K562 (cell line): ENCODE results near the gene SRCAP. TPM values are rescaled to one million over a fixed set of nuclear protein-coding genes. Genes with fewer than 3 reads are reported as not detected.
A peak's percentile ranks its signal among the peaks of the same experiment; 100 is the strongest.

Experiments
- CEBPG ChIP-seq, 3 experiments: fragments of 200-800 bp in 1 of 3; sonication (Bioruptor generic) in 1 of 3; sonication (generic) in 1 of 3; formaldehyde crosslinking in 1 of 3; IDR thresholded peaks in 2 of 3; conservative IDR thresholded peaks in 1 of 3; 2 replicates each; pipeline versions ENCODE4 v1.6.1 to v1.8.0; 2016 to 2022; ENCODE audit warnings: missing compliant biosample characterization in 2 of 3, missing genetic modification characterization in 2 of 3, mild to moderate bottlenecking in 1 of 3, missing genetic modification reagents in 1 of 3
- CREB5 ChIP-seq: fragments of 250-450 bp; sonication (Bioruptor Pico); IDR thresholded peaks from 2 replicates; pipeline ENCODE4 v1.5.0; 2020; ENCODE audit warnings: mild to moderate bottlenecking
- FOXJ2 ChIP-seq: fragments of 200-800 bp; sonication (Bioruptor generic); IDR thresholded peaks from 2 replicates; pipeline ENCODE4 v1.6.1; 2016; ENCODE audit warnings: missing genetic modification characterization, missing compliant biosample characterization
- GABPB1 ChIP-seq: sonication (generic); formaldehyde crosslinking; IDR thresholded peaks from 2 replicates; pipeline ENCODE4 v1.8.0; 2022; ENCODE audit warnings: mild to moderate bottlenecking, missing genetic modification reagents
- POU5F1 ChIP-seq: fragments of 150-350 bp; IDR thresholded peaks from 2 replicates; pipeline ENCODE4 v1.6.1; 2014; ENCODE audit warnings: borderline replicate concordance, low read length, low read depth, mild to moderate bottlenecking; ENCODE audit not compliant: partially characterized antibody
- PRDM10 ChIP-seq: fragments of 450-650 bp; IDR thresholded peaks from 2 replicates; pipeline ENCODE4 v1.6.1; 2018; ENCODE audit not compliant: partially characterized antibody
- RBBP5 ChIP-seq: fragments of 200-600 bp; sonication (generic); IDR thresholded peaks from 2 replicates; pipeline ENCODE4 v1.6.1; 2012; ENCODE audit warnings: borderline replicate concordance, mild to moderate bottlenecking, low read length, control low read depth, inconsistent platforms; ENCODE audit not compliant: insufficient read depth, poor library complexity, severe bottlenecking
- REST ChIP-seq, 2 experiments: fragments of 450-650 bp; formaldehyde crosslinking in 1 of 2; IDR thresholded peaks; 2 replicates each; pipeline versions ENCODE4 v1.4.0 to v1.6.1; 2014 to 2020; ENCODE audit warnings: mild to moderate bottlenecking in 2 of 2, borderline replicate concordance in 1 of 2, low read depth in 1 of 2
- TAF1 ChIP-seq: IDR thresholded peaks from 2 replicates; pipeline ENCODE4 v1.6.1; 2011; ENCODE audit warnings: mild to moderate bottlenecking, low read length, moderate library complexity; ENCODE audit not compliant: insufficient read depth, control insufficient read depth, severe bottlenecking; ENCODE audit errors: extremely low read depth
- polyA plus RNA-seq, 8 experiments: library from polyadenylated mRNA; depleted of rRNA in 4 of 8; stranded (reverse) in 5 of 8; unstranded in 3 of 8; fragments of >200 nt; fragmentation: Nextera tagmentation in 2 of 8; fragmentation: Illumina TruSeq in 1 of 8; extraction: Ambion mirVana in 2 of 8; extraction: Trizol in 1 of 8; gene quantifications; 2 replicates each; pipeline versions ENCODE4 v1.2.1 to v1.2.3, GENCODE V29; 2011 to 2014; ENCODE audit warnings: inconsistent platforms in 1 of 8, missing spikeins in 1 of 8
- total RNA-seq, 7 experiments: library from RNA; depleted of rRNA in 6 of 7; stranded (reverse); fragments of >200 nt in 6 of 7; fragmentation: Illumina TruSeq in 2 of 7; extraction: Trizol in 2 of 7; gene quantifications; 2 replicates each; pipeline versions ENCODE4 v1.2.1 to v1.2.3, GENCODE V29; 2011 to 2021; ENCODE audit warnings: low replicate concordance in 1 of 7

The SRCAP gene
- total and polyA plus RNA-seq, 9 of the 15 experiments (the other 6 are each of a cell fraction or from before 2014, with no cell fraction given): 0.21 to 62.6 (median 5.8) TPM

GRCh38 chr16:30658731-30659506 lies 40.1 kb upstream of the SRCAP start (continued):
- TF ChIP-seq CREB5 (CRISPR knock-in tag) (0 out of 2 replicates have a peak, but pooled peaks have one; percentile 55), TAF1 (peak; percentile 35), GABPB1 (CRISPR knock-in tag) (no peak), PRDM10 (no peak), POU5F1 (no peak), CEBPG (CRISPR knock-in tag; IDR thresholded peaks at IDR 0.05) (no peak), CEBPG (tag; conservative IDR thresholded peaks at IDR 0.05 in 1 of 2, IDR thresholded peaks at IDR 0.05 in 1 of 2) (no peak; a peak in 1 of 4 replicates), FOXJ2 (tag) (no peak), RBBP5 (peak; percentile 77), REST (IDR thresholded peaks at IDR 0.05; ENCODE audit: borderline replicate concordance) (peak; percentile 71), REST (CRISPR knock-in tag; IDR thresholded peaks at IDR 0.05; ENCODE audit: low read depth) (peak; percentile 36; the same call in 1 of the 2 replicates)
